Keratinocyte (primary cell): ENCODE data around the gene P2RY2. TPM values are rescaled to one million over a fixed set of nuclear protein-coding genes. Genes with fewer than 3 reads are reported as not detected.

ENCODE experiments used
- DNase-seq: peaks from one replicate; pipeline ENCODE4 v3.0.0-alpha.2; 2011; ENCODE audit warnings: low read depth, missing footprints, low spot score
- FAIRE-seq: peaks from 2 replicates; lab custom pipeline; 2011; peaks lifted over from hg19 to GRCh38; lab: Jason Lieb, UNC
- H2AFZ ChIP-seq: 2 replicates; pipeline ENCODE4 v1.6.0; 2012; ENCODE audit warnings: low read length, control low read depth, inconsistent platforms; ENCODE audit not compliant: control insufficient read depth
- H3K27ac ChIP-seq: 2 replicates; pipeline ENCODE4 v1.5.1; 2011; ENCODE audit warnings: low read length; ENCODE audit not compliant: control insufficient read depth, insufficient read depth
- H3K27me3 ChIP-seq: 3 replicates; pipeline ENCODE4 v1.6.0; 2011; ENCODE audit warnings: low read length; ENCODE audit not compliant: control insufficient read depth, insufficient read depth; ENCODE audit errors: extremely low read depth
- H3K36me3 ChIP-seq, 2 experiments: 2 replicates in 1 of 2; 3 replicates in 1 of 2; pipeline ENCODE4 v1.5.1; 2011; ENCODE audit warnings: low read length in 2 of 2, mild to moderate bottlenecking in 1 of 2; ENCODE audit not compliant: control insufficient read depth in 2 of 2, insufficient read depth in 2 of 2; ENCODE audit errors: extremely low read depth in 1 of 2
- H3K4me1 ChIP-seq: 3 replicates; pipeline ENCODE4 v1.5.1; 2011; ENCODE audit warnings: low read length; ENCODE audit not compliant: control insufficient read depth, insufficient read depth; ENCODE audit errors: extremely low read depth
- H3K4me2 ChIP-seq: 3 replicates; pipeline ENCODE4 v1.6.0; 2011; ENCODE audit warnings: low read depth, low read length; ENCODE audit not compliant: control insufficient read depth, insufficient read depth; ENCODE audit errors: extremely low read depth
- H3K4me3 ChIP-seq, 3 experiments: fragments of 200-600 bp in 1 of 3; sonication (generic) in 1 of 3; 2 replicates in 2 of 3; 3 replicates in 1 of 3; pipeline ENCODE4 v1.5.1; 2011 to 2016; ENCODE audit warnings: low read length in 3 of 3, mild to moderate bottlenecking in 3 of 3, control low read depth in 2 of 3, inconsistent platforms in 1 of 3, low read depth in 1 of 3, mixed read lengths in 1 of 3, mixed run types in 1 of 3, moderate library complexity in 1 of 3; ENCODE audit not compliant: control insufficient read depth in 2 of 3, insufficient read depth in 2 of 3; ENCODE audit errors: extremely low read depth in 1 of 3
- H3K79me2 ChIP-seq: 2 replicates; pipeline ENCODE4 v1.6.0; 2012; ENCODE audit warnings: low read length; ENCODE audit not compliant: control insufficient read depth, insufficient read depth
- H3K9ac ChIP-seq: 3 replicates; pipeline ENCODE4 v1.6.0; 2011; ENCODE audit warnings: low read length; ENCODE audit not compliant: control insufficient read depth, insufficient read depth; ENCODE audit errors: extremely low read depth
- H3K9me1 ChIP-seq: 3 replicates; pipeline ENCODE4 v1.6.0; 2011; ENCODE audit warnings: low read length; ENCODE audit not compliant: control insufficient read depth, insufficient read depth; ENCODE audit errors: extremely low read depth
- H3K9me3 ChIP-seq: 2 replicates; pipeline ENCODE4 v1.5.1; 2012; ENCODE audit warnings: low read depth, low read length; ENCODE audit not compliant: control insufficient read depth
- H4K20me1 ChIP-seq: 3 replicates; pipeline ENCODE4 v1.6.0; 2011; ENCODE audit warnings: low read length; ENCODE audit not compliant: control insufficient read depth, insufficient read depth; ENCODE audit errors: extremely low read depth
- EZH2 ChIP-seq: IDR thresholded peaks from one replicate; pipeline ENCODE4 v1.6.1; 2012; ENCODE audit warnings: inconsistent platforms, mild to moderate bottlenecking, low read length, moderate library complexity
- dilution Hi-C: fragments of 300-500 bp; cut with MboI; formaldehyde crosslinking; loops from one replicate; pipeline ENCODE4 v1.7.0; 2020; ENCODE audit warnings: low sequenced_read_pairs; ENCODE audit not compliant: extremely low pct_ligation_motif_present
- polyA plus RNA-seq, 5 experiments: library from polyadenylated mRNA; depleted of rRNA in 3 of 5; stranded (reverse) in 3 of 5; stranded (forward) in 1 of 5; unstranded in 1 of 5; fragments of >200 nt; gene quantifications; 1 replicate in 1 of 5; 2 replicates in 3 of 5; 3 replicates in 1 of 5; pipeline versions ENCODE4 v1.2.1 to v1.2.3, GENCODE V29; 2011 to 2012; ENCODE audit warnings: missing spikeins in 2 of 5, low read depth in 1 of 5, low replicate concordance in 1 of 5
- TF ChIP-seq, protein P1 (sequence below), 3 experiments: IDR thresholded peaks in 1 of 3; conservative IDR thresholded peaks in 1 of 3; optimal IDR thresholded peaks in 1 of 3; 2 replicates in 2 of 3; 3 replicates in 1 of 3; pipeline versions ENCODE3 to v1.5.1; 2011; ENCODE audit warnings: low read length in 3 of 3, mild to moderate bottlenecking in 3 of 3, moderate library complexity in 2 of 3, control low read depth in 1 of 3, inconsistent platforms in 1 of 3; ENCODE audit not compliant: insufficient read depth in 2 of 3; ENCODE audit errors: extremely low read depth in 1 of 3

Gene P2RY2
- polyA plus RNA-seq, 1 donor (not counting 4 experiments of a cell fraction or from before 2014, with no cell fraction given): 5.1 TPM

DNA sequence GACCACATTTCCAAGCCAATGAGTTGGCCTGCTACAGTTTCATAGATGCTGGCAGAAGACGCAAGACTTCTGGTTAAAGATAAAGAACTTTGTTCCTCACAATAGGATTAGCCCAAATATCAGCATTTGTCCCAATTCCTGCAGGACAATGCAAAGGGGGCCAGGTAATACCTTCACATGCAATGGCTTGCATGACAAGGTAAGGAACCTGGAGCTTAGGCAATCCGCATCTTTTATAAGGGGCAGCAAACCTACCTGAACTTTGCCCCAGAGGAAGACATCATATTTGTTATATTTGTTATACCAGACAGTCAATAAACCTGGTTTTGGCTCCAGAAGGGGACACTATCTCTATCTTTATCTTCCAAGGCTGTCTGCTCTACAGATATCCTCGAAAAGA is 59.4 kb downstream of the P2RY2 start:
- H3K9me1 ChIP-seq: no peaks in the 10 kb centered on the region
- no peaks in the 10 kb centered on the region for H3K9me3 ChIP-seq
- no peaks in the 10 kb centered on the region for H3K4me1 ChIP-seq
- H3K9ac ChIP-seq: no peak overlapping the region
- no peak overlapping the region for H3K4me2 ChIP-seq
- no peak overlapping the region for H3K4me3 ChIP-seq
- DNase-seq: no peak
- H3K36me3 ChIP-seq: no peaks in the 10 kb centered on the region
- dilution Hi-C loops: no loop called here
- H2AFZ ChIP-seq: no peak overlapping the region
- no peaks in the 10 kb centered on the region for H3K79me2 ChIP-seq
- TF ChIP-seq EZH2: no peak
- TF ChIP-seq, protein P1, sequence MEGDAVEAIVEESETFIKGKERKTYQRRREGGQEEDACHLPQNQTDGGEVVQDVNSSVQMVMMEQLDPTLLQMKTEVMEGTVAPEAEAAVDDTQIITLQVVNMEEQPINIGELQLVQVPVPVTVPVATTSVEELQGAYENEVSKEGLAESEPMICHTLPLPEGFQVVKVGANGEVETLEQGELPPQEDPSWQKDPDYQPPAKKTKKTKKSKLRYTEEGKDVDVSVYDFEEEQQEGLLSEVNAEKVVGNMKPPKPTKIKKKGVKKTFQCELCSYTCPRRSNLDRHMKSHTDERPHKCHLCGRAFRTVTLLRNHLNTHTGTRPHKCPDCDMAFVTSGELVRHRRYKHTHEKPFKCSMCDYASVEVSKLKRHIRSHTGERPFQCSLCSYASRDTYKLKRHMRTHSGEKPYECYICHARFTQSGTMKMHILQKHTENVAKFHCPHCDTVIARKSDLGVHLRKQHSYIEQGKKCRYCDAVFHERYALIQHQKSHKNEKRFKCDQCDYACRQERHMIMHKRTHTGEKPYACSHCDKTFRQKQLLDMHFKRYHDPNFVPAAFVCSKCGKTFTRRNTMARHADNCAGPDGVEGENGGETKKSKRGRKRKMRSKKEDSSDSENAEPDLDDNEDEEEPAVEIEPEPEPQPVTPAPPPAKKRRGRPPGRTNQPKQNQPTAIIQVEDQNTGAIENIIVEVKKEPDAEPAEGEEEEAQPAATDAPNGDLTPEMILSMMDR (optimal IDR thresholded peaks at IDR 0.05 in 1 of 3, IDR thresholded peaks at IDR 0.05 in 1 of 3, conservative IDR thresholded peaks at IDR 0.05 in 1 of 3; ENCODE audit: extremely low read depth in 1 of 3, insufficient read depth in 2 of 3, low read length in 3 of 3): no peak
- H4K20me1 ChIP-seq: no peaks in the 10 kb centered on the region
- no peak overlapping the region for H3K27ac ChIP-seq
- no peaks in the 10 kb centered on the region for H3K27me3 ChIP-seq
- FAIRE-seq: no peak

GRCh38 chr11:73280626-73281025 is 62.5 kb downstream of the P2RY2 start:
- Histone ChIP-seq H3K27ac (no peak overlapping the region), H3K9me1 (no peaks in the 10 kb centered on the region), H3K79me2 (no peaks in the 10 kb centered on the region), H3K4me2 (no peak overlapping the region), H3K9me3 (no peaks in the 10 kb centered on the region), H3K27me3 (no peaks in the 10 kb centered on the region), H4K20me1 (no peaks in the 10 kb centered on the region), H3K4me1 (peaks cover 3% of the 10 kb centered on the region), H3K9ac (no peak overlapping the region), H3K36me3 (no peaks in the 10 kb centered on the region), H2AFZ (no peak overlapping the region), H3K4me3 (no peak overlapping the region)
- no peak for TF ChIP-seq EZH2
- TF ChIP-seq, protein P1 (optimal IDR thresholded peaks at IDR 0.05 in 1 of 3, IDR thresholded peaks at IDR 0.05 in 1 of 3, conservative IDR thresholded peaks at IDR 0.05 in 1 of 3; ENCODE audit: extremely low read depth in 1 of 3, insufficient read depth in 2 of 3, low read length in 3 of 3): no peak
- FAIRE-seq: no peak
- no peak for DNase-seq
- dilution Hi-C loops: no loop called here
